ENCODE results near the gene CHPT1.
"Not testable (repeated sequence)": the region's sequence is repeated elsewhere in the genome, so short reads cannot be mapped to it uniquely, and the experiment has no call there.

The CHPT1 gene

GRCh38 chr12:101681627-101682026, 15.8 kb upstream of the CHPT1 start:
- DNase-seq (ENCODE audit: low read depth, low spot score): not testable (repeated sequence)

GRCh38 chr12:101685092-101685491, 12.3 kb upstream of the CHPT1 start:
- DNase-seq (ENCODE audit: low read depth, low spot score): no peak

GRCh38 chr12:101686176-101686575, 11.3 kb upstream of the CHPT1 start:
- no peak for DNase-seq (ENCODE audit: low read depth, low spot score)

- no peak for DNase-seq (ENCODE audit: low read depth, low spot score)
These were observed 6.8 kb upstream of the CHPT1 start for GRCh38 chr12:101690544-101691098.

- DNase-seq (ENCODE audit: low read depth, low spot score): no peak
These were observed 5.8 kb upstream of the CHPT1 start for GRCh38 chr12:101691503-101692096.

- no peak for DNase-seq (ENCODE audit: low read depth, low spot score)
These were observed 3.1 kb upstream of the CHPT1 start for GRCh38 chr12:101694297-101694848.

GRCh38 chr12:101694986-101695385, 2.5 kb upstream of the CHPT1 start:
- DNase-seq (ENCODE audit: low read depth, low spot score): no peak

- DNase-seq (ENCODE audit: low read depth, low spot score): no peak
These were observed 1.7 kb upstream of the CHPT1 start for GRCh38 chr12:101695706-101696105.

GRCh38 chr12:101696251-101697196, 916 bp upstream of the CHPT1 start:
- DNase-seq (ENCODE audit: low read depth, low spot score): no peak

- no peak for DNase-seq (ENCODE audit: low read depth, low spot score)
These were observed 725 bp downstream of the CHPT1 start for GRCh38 chr12:101697930-101698799.

GRCh38 chr12:101698800-101699347, 1.4 kb downstream of the CHPT1 start:
- no peak for DNase-seq (ENCODE audit: low read depth, low spot score)

GRCh38 chr12:101700299-101700820, 2.9 kb downstream of the CHPT1 start:
- DNase-seq (ENCODE audit: low read depth, low spot score): no peak

- no peak for DNase-seq (ENCODE audit: low read depth, low spot score)
These were observed 6.0 kb downstream of the CHPT1 start for GRCh38 chr12:101703487-101703886.

GRCh38 chr12:101706403-101706802, 9.0 kb downstream of the CHPT1 start:
- no peak for DNase-seq (ENCODE audit: low read depth, low spot score)

GRCh38 chr12:101707131-101707782, 9.8 kb downstream of the CHPT1 start:
- no peak for DNase-seq (ENCODE audit: low read depth, low spot score)

- DNase-seq (ENCODE audit: low read depth, low spot score): no peak
These were observed 12.8 kb downstream of the CHPT1 start for GRCh38 chr12:101710288-101710687.

- no peak for DNase-seq (ENCODE audit: low read depth, low spot score)
These were observed 15.7 kb downstream of the CHPT1 start for GRCh38 chr12:101713059-101713682.

GRCh38 chr12:101713930-101714329, 16.5 kb downstream of the CHPT1 start:
- no peak for DNase-seq (ENCODE audit: low read depth, low spot score)

- no peak for DNase-seq (ENCODE audit: low read depth, low spot score)
These were observed 17.5 kb downstream of the CHPT1 start for GRCh38 chr12:101714877-101715444.

GRCh38 chr12:101719566-101719965, 22.1 kb downstream of the CHPT1 start:
- DNase-seq (ENCODE audit: low read depth, low spot score): no peak

All from activated naive CD8-positive, alpha-beta T cell treated with anti-CD3 and anti-CD28 coated beads, Interleukin-2, amount 50 U/mL, for 16 hours (primary cell).